GM23248 (cell line): ENCODE data around the gene ANKRD16. TPM values are rescaled to one million over a fixed set of nuclear protein-coding genes. Genes with fewer than 3 reads are reported as not detected.
A peak's percentile ranks its signal among the peaks of the same experiment; 100 is the strongest.
"Not testable (repeated sequence)": the region's sequence is repeated elsewhere in the genome, so short reads cannot be mapped to it uniquely, and the experiment has no call there.

ENCODE experiments used
- DNase-seq: peaks from one replicate; pipeline ENCODE4 v3.0.0-alpha.2; 2015
- H2AFZ ChIP-seq: fragments of 200-600 bp; sonication (generic); 2 replicates; pipeline ENCODE4 v1.6.1; 2016; ENCODE audit warnings: antibody characterized with exemption
- H3F3A ChIP-seq: fragments of 200-600 bp; sonication (generic); 2 replicates; pipeline ENCODE4 v1.6.1; 2016; ENCODE audit warnings: mild to moderate bottlenecking, antibody characterized with exemption, mixed run types; ENCODE audit not compliant: insufficient read depth
- H3K27ac ChIP-seq: fragments of 200-600 bp; sonication (generic); 2 replicates; pipeline ENCODE4 v1.5.1; 2016; ENCODE audit warnings: mild to moderate bottlenecking
- H3K27me3 ChIP-seq: fragments of 200-600 bp; sonication (generic); replicated peaks from 2 replicates; pipeline ENCODE4 v1.6.1; 2016; ENCODE audit warnings: mild to moderate bottlenecking; ENCODE audit not compliant: insufficient read depth
- H3K36me3 ChIP-seq: fragments of 200-600 bp; sonication (generic); 2 replicates; pipeline ENCODE4 v1.6.1; 2016; ENCODE audit warnings: low read depth, mild to moderate bottlenecking
- H3K4me1 ChIP-seq: fragments of 200-600 bp; sonication (generic); 2 replicates; pipeline ENCODE4 v1.6.1; 2016; ENCODE audit warnings: mild to moderate bottlenecking; ENCODE audit not compliant: insufficient read depth
- H3K4me2 ChIP-seq: fragments of 200-600 bp; sonication (generic); one replicate; pipeline ENCODE4 v1.6.1; 2016; ENCODE audit warnings: mild to moderate bottlenecking; ENCODE audit not compliant: unreplicated experiment
- H3K4me3 ChIP-seq: fragments of 200-600 bp; sonication (generic); 2 replicates; pipeline ENCODE4 v1.5.1; 2016; ENCODE audit warnings: mild to moderate bottlenecking
- H3K79me2 ChIP-seq: fragments of 200-600 bp; sonication (generic); 2 replicates; pipeline ENCODE4 v1.6.1; 2016; ENCODE audit warnings: mild to moderate bottlenecking; ENCODE audit not compliant: insufficient read depth
- H3K9ac ChIP-seq: fragments of 200-600 bp; sonication (generic); 2 replicates; pipeline ENCODE4 v1.6.1; 2016; ENCODE audit warnings: mild to moderate bottlenecking
- H3K9me2 ChIP-seq: fragments of 200-600 bp; sonication (generic); 2 replicates; pipeline ENCODE4 v1.6.1; 2016; ENCODE audit warnings: mixed run types, mild to moderate bottlenecking, moderate library complexity; ENCODE audit not compliant: insufficient read depth
- H3K9me3 ChIP-seq: fragments of 200-600 bp; sonication (generic); one replicate; pipeline ENCODE4 v1.6.1; 2017; ENCODE audit warnings: low read depth
- H4K20me1 ChIP-seq: fragments of 200-600 bp; sonication (generic); 2 replicates; pipeline ENCODE4 v1.6.0; 2016; ENCODE audit not compliant: insufficient read depth
- EZH2 ChIP-seq: fragments of 200-600 bp; sonication (generic); IDR thresholded peaks from 2 replicates; pipeline ENCODE4 v1.6.1; 2018; ENCODE audit warnings: antibody characterized with exemption, mild to moderate bottlenecking; ENCODE audit not compliant: insufficient read depth, poor library complexity, severe bottlenecking
- EZH2phosphoT487 ChIP-seq: fragments of 200-600 bp; sonication (generic); IDR thresholded peaks from 2 replicates; pipeline ENCODE4 v1.6.1; 2018; ENCODE audit warnings: antibody characterized with exemption, moderate library complexity, mild to moderate bottlenecking, low read depth; ENCODE audit not compliant: insufficient read depth
- WGBS, 2 experiments: methylation state at CpG; one replicate each; pipeline ENCODE4 v1.1.6; 2015 to 2017; ENCODE audit warnings: low lambda C conversion rate in 2 of 2, low coverage in 1 of 2; ENCODE audit errors: missing lambda C conversion rate in 2 of 2; 5-methylcytosine and 5-hydroxymethylcytosine counted together
- in situ Hi-C: fragments of 300-500 bp; cut with MboI; formaldehyde crosslinking; loops from 2 replicates; pipeline ENCODE4 v1.15.0; 2020
- polyA plus RNA-seq: library from polyadenylated mRNA; unstranded; fragments of >200 nt; fragmentation: Nextera tagmentation; extraction: Ambion mirVana; gene quantifications from 2 replicates; pipeline ENCODE4 v1.2.1, GENCODE V29; 2016
- total RNA-seq: library from RNA; depleted of rRNA; stranded (reverse); fragments of >200 nt; shearing (Covaris generic); gene quantifications from 2 replicates; pipeline ENCODE4 v1.2.3, GENCODE V29; 2014

ANKRD16 gene
- total and polyA plus RNA-seq, 2 experiments from 2014 or later, result 2.7 to 5.4 TPM

DNA sequence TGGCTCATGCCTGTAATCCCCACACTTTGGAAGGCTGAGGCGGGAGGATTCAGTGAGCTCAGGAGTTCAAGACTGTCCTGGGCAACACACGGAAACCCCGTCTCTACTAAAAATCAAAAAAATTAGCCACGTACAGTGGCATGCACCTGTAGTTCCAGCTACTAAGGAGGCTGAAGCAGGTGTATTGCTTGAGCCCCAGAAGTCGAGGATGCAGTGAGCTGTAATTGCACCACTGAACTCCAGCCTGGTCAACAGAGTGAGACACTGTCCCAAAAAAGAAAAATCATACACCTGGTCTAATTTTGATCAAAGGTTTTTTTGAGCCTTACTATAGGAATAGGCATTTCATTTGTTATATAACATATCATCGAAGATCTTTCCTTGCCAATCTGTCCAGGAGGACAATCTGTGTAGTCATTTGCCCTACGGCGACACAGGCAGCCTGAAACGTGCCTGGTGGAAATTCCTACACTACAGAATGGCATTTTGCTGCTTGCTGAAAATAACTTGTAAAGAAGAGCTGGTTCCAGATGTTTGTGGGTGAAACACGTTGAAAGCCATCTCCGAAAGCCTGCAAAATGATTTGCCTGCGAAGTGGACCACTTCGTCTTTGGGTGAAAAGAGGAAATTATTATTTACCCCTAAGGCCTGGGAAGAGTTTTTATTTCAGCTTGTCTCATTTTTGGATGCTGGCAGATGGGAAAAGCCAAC, 45.2 kb downstream of the ANKRD16 start:
- DNase-seq, result peak; percentile 47
- Histone ChIP-seq H3K4me3 (no peak overlapping the region), H3K27me3 (no peaks in the 10 kb centered on the region), H3F3A (peaks cover 5% of the 10 kb centered on the region; the same call in 1 of the 2 replicates), H3K9ac (no peak overlapping the region), H3K36me3 (no peaks in the 10 kb centered on the region), H3K9me2 (no peaks in the 10 kb centered on the region), H3K27ac (no peak overlapping the region), H3K4me2 (peak overlapping the region; percentile 6), H3K9me3 (no peaks in the 10 kb centered on the region), H3K79me2 (no peaks in the 10 kb centered on the region), H3K4me1 (peaks cover 7% of the 10 kb centered on the region; the same call in 1 of the 2 replicates), H4K20me1 (no peaks in the 10 kb centered on the region), H2AFZ (peak overlapping the region; percentile 22; the same call in 1 of the 2 replicates)
- 49 to 50% methylated on average over 13 of the region's 13 CpGs for WGBS, 2 experiments
- TF ChIP-seq EZH2 (no peak), EZH2phosphoT487 (no peak)
- in situ Hi-C loops, result no loop called here

DNA sequence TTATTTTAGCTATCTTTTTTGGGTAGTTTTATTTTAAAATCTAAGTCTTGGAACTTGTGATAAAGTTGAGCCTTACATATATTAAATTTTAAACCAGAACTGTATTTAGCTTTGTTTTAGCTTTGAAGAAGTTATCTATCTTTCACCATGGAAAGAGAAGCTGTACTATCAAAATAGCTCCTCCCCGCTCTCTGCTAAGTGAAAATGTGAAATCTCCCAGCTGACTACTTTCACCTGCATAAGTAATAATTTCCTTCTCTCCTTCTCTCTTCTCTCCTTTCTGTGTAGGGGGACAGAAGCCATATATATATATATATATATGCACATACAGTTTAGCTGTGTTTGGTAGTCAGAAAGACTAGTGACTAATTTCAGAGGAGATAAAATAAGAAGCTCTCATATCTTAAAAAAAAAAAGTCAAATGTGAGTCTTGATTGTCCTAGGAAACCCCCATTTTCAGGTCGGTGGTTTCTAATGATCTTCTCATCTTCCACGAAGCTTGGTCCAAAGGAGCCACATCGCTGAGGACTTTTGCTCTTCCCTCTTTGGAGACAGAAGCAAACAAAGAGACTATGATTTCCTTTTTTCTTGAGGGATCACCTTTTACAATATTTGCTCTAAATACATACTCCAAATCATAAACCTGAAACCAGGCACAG, 45.9 kb downstream of the ANKRD16 start:
- H3K27ac ChIP-seq, result no peak overlapping the region
- in situ Hi-C loops, result no loop called here
- H2AFZ ChIP-seq, result no peak overlapping the region

DNA sequence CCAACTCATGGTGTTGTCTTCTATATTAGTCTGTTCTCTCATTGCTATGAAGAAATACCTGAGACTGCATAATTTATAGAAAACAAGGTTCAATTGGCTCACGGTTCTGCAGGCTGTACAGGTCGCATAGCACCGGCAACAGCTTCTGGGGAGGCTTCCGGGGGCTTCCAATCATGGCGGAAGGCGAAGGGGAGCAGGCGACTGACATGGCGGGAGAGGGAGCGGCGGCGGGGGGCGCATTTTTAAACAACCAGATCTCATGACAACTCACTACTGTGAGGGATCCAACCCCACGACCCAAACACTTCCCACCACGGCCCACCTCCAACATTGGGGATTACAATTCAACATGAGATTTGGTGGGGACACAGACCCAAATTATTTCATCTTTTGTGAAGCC, 47.7 kb downstream of the ANKRD16 start:
- no peak overlapping the region for H3K4me2 ChIP-seq
- DNase-seq, result no peak
- H3K4me1 ChIP-seq, result peaks cover 7% of the 10 kb centered on the region; the same call in 1 of the 2 replicates
- H3K36me3 ChIP-seq, result no peaks in the 10 kb centered on the region
- no peak for TF ChIP-seq EZH2phosphoT487
- no peak for TF ChIP-seq EZH2
- no peaks in the 10 kb centered on the region for H3K9me3 ChIP-seq
- no peaks in the 10 kb centered on the region for H3K79me2 ChIP-seq
- H3K9me2 ChIP-seq, result no peaks in the 10 kb centered on the region
- WGBS, 2 experiments, result 90 to 93% methylated on average over 11 to 14 of the region's 14 CpGs
- in situ Hi-C loops, result no loop called here
- H3K9ac ChIP-seq, result no peak overlapping the region
- peaks cover 5% of the 10 kb centered on the region; the same call in 1 of the 2 replicates for H3F3A ChIP-seq
- H4K20me1 ChIP-seq, result no peaks in the 10 kb centered on the region
- H3K4me3 ChIP-seq, result no peak overlapping the region
- no peak overlapping the region for H2AFZ ChIP-seq
- H3K27ac ChIP-seq, result no peak overlapping the region
- no peaks in the 10 kb centered on the region for H3K27me3 ChIP-seq

More for the DNA sequence above, 45.9 kb downstream of the ANKRD16 start:
- TF ChIP-seq EZH2phosphoT487 (no peak), EZH2 (no peak)
- no peak overlapping the region for H3K4me3 ChIP-seq
- H3K9me2 ChIP-seq, result no peaks in the 10 kb centered on the region
- H4K20me1 ChIP-seq, result no peaks in the 10 kb centered on the region
- H3F3A ChIP-seq, result peaks cover 5% of the 10 kb centered on the region; the same call in 1 of the 2 replicates
- H3K79me2 ChIP-seq, result no peaks in the 10 kb centered on the region
- no peaks in the 10 kb centered on the region for H3K27me3 ChIP-seq
- no peak overlapping the region for H3K9ac ChIP-seq
- H3K9me3 ChIP-seq, result no peaks in the 10 kb centered on the region
- H3K4me1 ChIP-seq, result peaks cover 7% of the 10 kb centered on the region; the same call in 1 of the 2 replicates
- H3K36me3 ChIP-seq, result no peaks in the 10 kb centered on the region
- WGBS, 2 experiments, result 41 to 42% methylated on average over 4 of the region's 4 CpGs
- no peak overlapping the region for H3K4me2 ChIP-seq
- DNase-seq, result no peak

DNA sequence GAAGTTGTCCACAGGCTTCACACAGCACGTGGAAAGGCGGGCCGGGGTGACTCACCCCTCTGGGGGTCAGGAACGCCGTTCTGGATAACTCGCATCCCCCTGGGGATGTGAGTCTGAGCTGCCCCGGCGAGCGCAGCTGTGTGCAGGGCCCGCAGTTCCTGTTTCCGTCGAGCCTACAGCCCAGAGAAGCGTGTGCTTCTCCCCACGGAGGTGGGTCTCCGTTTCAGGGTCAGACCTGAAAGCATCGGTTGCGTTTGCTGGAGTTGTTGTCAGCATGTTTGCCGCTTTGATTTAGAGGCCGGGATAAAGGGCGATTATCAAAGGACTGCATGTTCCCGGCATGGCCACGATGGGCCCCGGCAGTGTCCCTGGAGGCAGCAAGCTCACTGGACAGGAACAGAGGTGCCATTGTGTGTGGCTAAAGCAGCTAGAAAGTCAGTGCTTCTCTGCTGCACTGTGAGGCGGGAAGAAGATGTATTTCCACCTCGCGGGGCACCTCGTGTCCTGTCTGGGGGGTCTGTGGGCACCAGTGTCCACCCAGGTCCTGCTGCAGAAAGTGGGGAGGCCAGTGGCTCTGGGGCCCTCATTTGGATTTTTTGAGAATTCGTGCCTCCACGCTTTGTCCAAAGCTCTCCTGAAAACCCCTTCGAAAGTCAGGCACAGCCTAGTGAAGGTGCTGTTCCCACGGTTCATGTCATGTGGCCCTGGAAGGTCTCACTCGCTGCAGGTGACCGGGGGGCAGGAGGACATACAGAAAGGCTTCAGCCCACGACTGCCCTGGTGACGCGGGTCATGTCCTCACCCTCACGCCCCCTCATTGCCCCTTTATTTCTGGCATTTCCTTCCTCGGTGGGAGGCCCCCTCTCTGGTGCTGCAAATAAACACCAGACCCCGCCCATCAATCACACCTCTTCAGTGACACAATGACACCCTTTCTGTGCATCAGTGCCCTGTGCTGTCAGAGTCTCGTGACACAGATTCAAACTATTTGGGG, 49.1 kb downstream of the ANKRD16 start:
- Histone ChIP-seq H3K36me3 (no peaks in the 10 kb centered on the region), H3K4me1 (peaks cover 7% of the 10 kb centered on the region; the same call in 1 of the 2 replicates), H3K27me3 (no peaks in the 10 kb centered on the region), H3K9me3 (no peaks in the 10 kb centered on the region), H3K27ac (no peak overlapping the region), H3K9ac (no peak overlapping the region), H2AFZ (no peak overlapping the region), H4K20me1 (no peaks in the 10 kb centered on the region), H3K79me2 (no peaks in the 10 kb centered on the region), H3K4me2 (no peak overlapping the region), H3F3A (no peaks in the 10 kb centered on the region), H3K9me2 (no peaks in the 10 kb centered on the region), H3K4me3 (no peak overlapping the region)
- in situ Hi-C loops, result no loop called here
- 53% methylated on average over 40 of the region's 40 CpGs for WGBS, 2 experiments
- no peak for DNase-seq
- TF ChIP-seq EZH2phosphoT487 (no peak), EZH2 (no peak)

GRCh38 chr10:5836181-5836580, 53.5 kb downstream of the ANKRD16 start:
- DNase-seq, H3K36me3 ChIP-seq, H3K9me2 ChIP-seq, H3K79me2 ChIP-seq, H3K9ac ChIP-seq, H3K9me3 ChIP-seq, H4K20me1 ChIP-seq, H3K4me3 ChIP-seq, in situ Hi-C loops, H3K4me2 ChIP-seq, H3K27me3 ChIP-seq, H3F3A ChIP-seq, H3K27ac ChIP-seq, H3K4me1 ChIP-seq, H2AFZ ChIP-seq: not testable (repeated sequence)
- 50 to 58% methylated on average over 2 of the region's 2 CpGs for WGBS, 2 experiments
